H1 (cell line): ENCODE measurements around the gene C1QTNF7. TPM values are rescaled to one million over a fixed set of nuclear protein-coding genes. Genes with fewer than 3 reads are reported as not detected.
A peak's percentile ranks its signal among the peaks of the same experiment; 100 is the strongest.

ENCODE experiments used
- CTCF ChIA-PET: fragments of 300-600 bp; sonication (Branson Sonifier 250); formaldehyde crosslinking; loops from one replicate; lab custom pipeline; 2021; ENCODE audit not compliant: partially characterized antibody; lab: Charles Lee
- POLR2A ChIA-PET: fragments of 300-600 bp; sonication (Branson Sonifier 250); formaldehyde crosslinking; loops from one replicate; lab custom pipeline; 2021; ENCODE audit warnings: inconsistent platforms; ENCODE audit not compliant: partially characterized antibody; lab: Charles Lee
- DNase-seq, 2 experiments: peaks; one replicate each; pipeline versions ENCODE4 v3.0.0 to v3.0.0-alpha.2; 2010 to 2022; ENCODE audit warnings: low spot score in 2 of 2, low read depth in 1 of 2, mixed read lengths in 1 of 2
- FAIRE-seq: peaks from 2 replicates; lab custom pipeline; 2011; peaks lifted over from hg19 to GRCh38; lab: Jason Lieb, UNC
- H2AFZ ChIP-seq: 2 replicates; pipeline ENCODE4 v1.8.1; 2012; ENCODE audit warnings: low read length, inconsistent platforms
- H2AK5ac ChIP-seq: 2 replicates; pipeline ENCODE4 v1.6.1; 2013; ENCODE audit warnings: low read depth, low read length
- H2BK120ac ChIP-seq: replicated peaks from 2 replicates; pipeline ENCODE3; 2013; ENCODE audit warnings: low read depth, low read length, inconsistent platforms
- H2BK12ac ChIP-seq: 2 replicates; pipeline ENCODE4 v1.6.1; 2013; ENCODE audit warnings: low read depth, low read length
- H2BK15ac ChIP-seq: 2 replicates; pipeline ENCODE4 v1.6.1; 2013; ENCODE audit warnings: low read length
- H2BK20ac ChIP-seq: 2 replicates; pipeline ENCODE4 v1.6.1; 2013; ENCODE audit warnings: low read length
- H2BK5ac ChIP-seq: 2 replicates; pipeline ENCODE4 v1.6.1; 2013; ENCODE audit warnings: low read depth, low read length
- H3K14ac ChIP-seq: 2 replicates; pipeline ENCODE4 v1.6.1; 2013; ENCODE audit warnings: inconsistent platforms; ENCODE audit not compliant: insufficient read length
- H3K18ac ChIP-seq: 2 replicates; pipeline ENCODE4 v1.6.1; 2013; ENCODE audit warnings: low read length; ENCODE audit errors: extremely low read depth
- H3K23ac ChIP-seq: 2 replicates; pipeline ENCODE4 v1.6.1; 2013; ENCODE audit warnings: inconsistent platforms; ENCODE audit not compliant: insufficient read length
- H3K23me2 ChIP-seq: 2 replicates; pipeline ENCODE4 v1.6.1; 2013; ENCODE audit warnings: low read depth, low read length
- H3K27ac ChIP-seq: 2 replicates; pipeline ENCODE4 v1.6.1; 2011; ENCODE audit warnings: low read depth, low read length, inconsistent platforms
- H3K27me3 ChIP-seq, 4 experiments: replicated peaks in 1 of 4; 1 replicate in 1 of 4; 2 replicates in 3 of 4; pipeline versions ENCODE4 v1.6.1 to v1.8.1; 2011 to 2013; ENCODE audit warnings: low read length in 3 of 4, mild to moderate bottlenecking in 3 of 4, inconsistent platforms in 2 of 4, mixed read lengths in 2 of 4, moderate library complexity in 1 of 4; ENCODE audit not compliant: control insufficient read depth in 3 of 4, insufficient read depth in 3 of 4; ENCODE audit errors: extremely low read depth in 1 of 4
- H3K36me3 ChIP-seq, 4 experiments: 2 replicates each; pipeline versions ENCODE4 v1.6.1 to v1.8.1; 2011 to 2013; ENCODE audit warnings: mild to moderate bottlenecking in 4 of 4, low read length in 3 of 4, moderate library complexity in 2 of 4, control low read depth in 1 of 4, inconsistent platforms in 1 of 4; ENCODE audit not compliant: insufficient read depth in 4 of 4, control insufficient read depth in 2 of 4
- H3K4ac ChIP-seq: replicated peaks from 2 replicates; pipeline ENCODE3; 2013; ENCODE audit warnings: low read length, low read depth, mixed read lengths, inconsistent platforms; ENCODE audit not compliant: insufficient read length
- H3K4me1 ChIP-seq, 4 experiments: replicated peaks in 1 of 4; 1 replicate in 1 of 4; 2 replicates in 3 of 4; pipeline versions ENCODE4 v1.6.1 to v1.8.1; 2011 to 2013; ENCODE audit warnings: low read length in 3 of 4, inconsistent platforms in 2 of 4, mixed read lengths in 1 of 4; ENCODE audit not compliant: insufficient read depth in 4 of 4, control insufficient read depth in 3 of 4
- H3K4me2 ChIP-seq, 2 experiments: 2 replicates each; pipeline versions ENCODE4 v1.6.1 to v1.8.1; 2011 to 2013; ENCODE audit warnings: low read depth in 2 of 2, low read length in 2 of 2, control low read depth in 1 of 2, inconsistent platforms in 1 of 2, mild to moderate bottlenecking in 1 of 2; ENCODE audit not compliant: insufficient read depth in 1 of 2
- H3K4me3 ChIP-seq, 4 experiments: fragments of 200-600, 300-600 bp in 1 of 4; sonication (generic), shearing (Covaris generic), sonication (Bioruptor Twin) in 1 of 4; 2 replicates each; pipeline versions ENCODE4 v1.5.1 to v1.8.1; 2011 to 2016; ENCODE audit warnings: low read length in 4 of 4, low read depth in 3 of 4, control low read depth in 2 of 4, inconsistent platforms in 2 of 4, mild to moderate bottlenecking in 2 of 4, mixed read lengths in 1 of 4, moderate library complexity in 1 of 4; ENCODE audit not compliant: insufficient read depth in 2 of 4; ENCODE audit errors: extremely low read depth in 1 of 4
- H3K56ac ChIP-seq: replicated peaks from 2 replicates; pipeline ENCODE3; 2013; ENCODE audit warnings: low read depth, mild to moderate bottlenecking, mixed read lengths, low read length, inconsistent platforms; ENCODE audit not compliant: insufficient read length
- H3K79me1 ChIP-seq: 2 replicates; pipeline ENCODE4 v1.6.1; 2013; ENCODE audit warnings: low read depth, low read length, control low read depth
- H3K79me2 ChIP-seq, 2 experiments: 2 replicates each; pipeline versions ENCODE4 v1.6.1 to v1.8.1; 2012 to 2013; ENCODE audit warnings: low read length in 2 of 2, mild to moderate bottlenecking in 2 of 2, inconsistent platforms in 1 of 2; ENCODE audit not compliant: insufficient read depth in 2 of 2, control insufficient read depth in 1 of 2
- H3K9ac ChIP-seq, 4 experiments: replicated peaks in 1 of 4; 1 replicate in 1 of 4; 2 replicates in 3 of 4; pipeline versions ENCODE4 v1.6.1 to v1.8.1; 2011 to 2013; ENCODE audit warnings: low read depth in 3 of 4, low read length in 3 of 4, control low read depth in 2 of 4, mild to moderate bottlenecking in 2 of 4, moderate library complexity in 2 of 4, inconsistent platforms in 1 of 4; ENCODE audit errors: extremely low read depth in 1 of 4
- H3K9me3 ChIP-seq, 2 experiments: 2 replicates each; pipeline versions ENCODE4 v1.6.1 to v1.8.1; 2012 to 2013; ENCODE audit warnings: mild to moderate bottlenecking in 2 of 2, moderate library complexity in 2 of 2, control low read depth in 1 of 2, inconsistent platforms in 1 of 2, low read depth in 1 of 2, low read length in 1 of 2, mixed read lengths in 1 of 2; ENCODE audit not compliant: insufficient read depth in 2 of 2
- H4K20me1 ChIP-seq, 2 experiments: replicated peaks in 1 of 2; 2 replicates each; pipeline versions ENCODE3 to v1.8.1; 2011 to 2013; ENCODE audit warnings: inconsistent platforms in 2 of 2, low read length in 2 of 2, mild to moderate bottlenecking in 1 of 2; ENCODE audit not compliant: insufficient read depth in 2 of 2, control insufficient read depth in 1 of 2
- H4K5ac ChIP-seq: 2 replicates; pipeline ENCODE4 v1.6.1; 2013; ENCODE audit warnings: low read length, low read depth, mixed read lengths, inconsistent platforms; ENCODE audit not compliant: insufficient read length
- H4K8ac ChIP-seq: 2 replicates; pipeline ENCODE4 v1.8.0; 2013; ENCODE audit warnings: mild to moderate bottlenecking, moderate library complexity, low read length, inconsistent platforms; ENCODE audit not compliant: insufficient read depth; ENCODE audit errors: extremely low read depth
- H4K91ac ChIP-seq: replicated peaks from 2 replicates; pipeline ENCODE3; 2013; ENCODE audit warnings: low read length, mixed read lengths, inconsistent platforms; ENCODE audit not compliant: insufficient read length
- CHD2 ChIP-seq: IDR thresholded peaks from 2 replicates; pipeline ENCODE4 v1.6.1; 2012; ENCODE audit warnings: low read length, improper control_type of control experiment
- CREB1 ChIP-seq: IDR thresholded peaks from 2 replicates; pipeline ENCODE4 v1.6.1; 2012; ENCODE audit warnings: inconsistent platforms
- CTBP2 ChIP-seq: IDR thresholded peaks from 2 replicates; pipeline ENCODE4 v1.7.0; 2011; ENCODE audit warnings: borderline replicate concordance, mild to moderate bottlenecking, moderate library complexity, mixed read lengths, low read length; ENCODE audit not compliant: insufficient read depth, insufficient read length
- EGR1 ChIP-seq: IDR thresholded peaks from 2 replicates; pipeline ENCODE4 v1.6.1; 2011; ENCODE audit warnings: low read depth, low read length, borderline replicate concordance
- FOSL1 ChIP-seq: IDR thresholded peaks from 2 replicates; pipeline ENCODE4 v1.6.1; 2011; ENCODE audit warnings: mild to moderate bottlenecking, low read depth, low read length, moderate library complexity; ENCODE audit not compliant: insufficient read depth
- PHF8 ChIP-seq: fragments of 200-600 bp; sonication (generic); conservative IDR thresholded peaks from 2 replicates; pipeline ENCODE4 v1.7.1; 2012; ENCODE audit warnings: low read depth, mild to moderate bottlenecking, inconsistent platforms, low read length, moderate library complexity
- SAP30 ChIP-seq: fragments of 300-600 bp; sonication (generic); IDR thresholded peaks from 2 replicates; pipeline ENCODE4 v1.7.1; 2012; ENCODE audit warnings: low read length, moderate library complexity, mild to moderate bottlenecking, inconsistent platforms; ENCODE audit not compliant: insufficient read depth, insufficient replicate concordance
- SP2 ChIP-seq: IDR thresholded peaks from 2 replicates; pipeline ENCODE4 v1.6.1; 2012; ENCODE audit warnings: mild to moderate bottlenecking, low read length, inconsistent platforms
- whole genome bisulfite sequencing, 2 experiments: shearing (Covaris generic) in 1 of 2; methylation state at CpG; one replicate each; pipeline versions ENCODE4 v1.1.6 to v1.1.7; 2013 to 2015; ENCODE audit warnings: low lambda C conversion rate in 2 of 2, mixed read lengths in 2 of 2, inconsistent platforms in 1 of 2, low coverage in 1 of 2, missing lambda C conversion rate in 1 of 2; ENCODE audit not compliant: insufficient replicate concordance in 2 of 2, insufficient coverage in 1 of 2, insufficient read length in 1 of 2; ENCODE audit errors: extremely low coverage in 1 of 2, missing lambda C conversion rate in 1 of 2; 5-methylcytosine and 5-hydroxymethylcytosine counted together
- polyA plus RNA-seq, 7 experiments: library from polyadenylated mRNA; depleted of rRNA in 3 of 7; stranded (reverse) in 5 of 7; unstranded in 2 of 7; fragments of >200 nt in 5 of 7; fragments of 200-250 nt in 2 of 7; gene quantifications; 1 replicate in 5 of 7; 2 replicates in 1 of 7; 4 replicates in 1 of 7; pipeline versions ENCODE4 v1.2.1 to v1.2.3, GENCODE V29; 2011 to 2013; ENCODE audit warnings: missing spikeins in 2 of 7, mixed read lengths in 2 of 7
- total RNA-seq: library from RNA; stranded (reverse); fragmentation: NEBNext Ultra II Directional; extraction: Animal tissue kit (Norgen Biotek cat#: 25700); gene quantifications from 2 replicates; pipeline ENCODE4 v1.2.1, GENCODE V29; 2021

The C1QTNF7 gene
- total and polyA plus RNA-seq, 2 of the 8 experiments (the other 6 are each of a cell fraction or from before 2014, with no cell fraction given) = not detected

- H3K9me3 ChIP-seq = no peaks in the 10 kb centered on the region
- no peaks in the 10 kb centered on the region for H3K36me3 ChIP-seq
- no peak overlapping the region for H4K8ac ChIP-seq
- H2AK5ac ChIP-seq = no peak overlapping the region
- ChIA-PET CTCF (interaction anchor here (1.4 kb wide), 1 partner anchor 17 kb away, joined by 3 read pairs; no protein-coding TSS in a partner anchor), POLR2A (no interaction called here)
- no peak overlapping the region for H3K4me2 ChIP-seq
- DNase-seq = no peak
- H2BK120ac ChIP-seq = no peak overlapping the region
- H3K27ac ChIP-seq = no peak overlapping the region
- TF ChIP-seq PHF8 = no peak
- TF ChIP-seq CREB1 = no peak
- TF ChIP-seq EGR1 = no peak
- TF ChIP-seq FOSL1 = no peak
- TF ChIP-seq SAP30 = no peak
- TF ChIP-seq CHD2 = no peak
- TF ChIP-seq SP2 = no peak
- no peak for TF ChIP-seq CTBP2
- TF ChIP-seq, all 59 proteins: peak for 0
- Histone ChIP-seq H2BK15ac (no peak overlapping the region), H3K14ac (no peak overlapping the region), H4K20me1 (no peaks in the 10 kb centered on the region), H3K27me3 (no peaks in the 10 kb centered on the region), H3K9ac (no peak overlapping the region), H3K23me2 (no peaks in the 10 kb centered on the region), H4K91ac (no peak overlapping the region), H2BK20ac (no peak overlapping the region), H2AFZ (peak overlapping the region; percentile 69; the same call in 1 of the 2 replicates), H3K4me1 (peaks cover 0 to 3% (median 1%) of the 10 kb centered on the region in 4 experiments; a peak in 2 of 7 replicates), H2BK5ac (no peak overlapping the region), H3K56ac (no peak overlapping the region), H3K4ac (no peak overlapping the region), H3K4me3 (no peak overlapping the region), H3K18ac (no peak overlapping the region), H4K5ac (no peak overlapping the region), H2BK12ac (no peak overlapping the region), H3K79me2 (no peaks in the 10 kb centered on the region), H3K23ac (no peak overlapping the region), H3K79me1 (no peaks in the 10 kb centered on the region)
- WGBS, 2 experiments = 88% methylated on average over 2 of the region's 2 CpGs; no CpG with 5 or more reads in 1 of the 2 experiments
- FAIRE-seq = peak; percentile 32
Measured at GRCh38 chr4:15402974-15403373, 24.9 kb upstream of the C1QTNF7 start.
